ENCODE measurements around the gene TDRD15.

GRCh38 chr2:21095178-21095577 lies 28.6 kb upstream of the TDRD15 start:
- TF ChIP-seq CTCF (IDR thresholded peaks at IDR 0.05) (no peak), POLR2A (IDR thresholded peaks at IDR 0.05) (no peak), POLR2AphosphoS5 (IDR thresholded peaks at IDR 0.05) (no peak)

All from sigmoid colon (tissue), 4 donors.